Kidney (tissue), 14 donors: ENCODE data around the gene ADIPOR2. TPM values are rescaled to one million over a fixed set of nuclear protein-coding genes. Genes with fewer than 3 reads are reported as not detected.

Experiments
- DNase-seq, 5 donors: peaks; one replicate each; pipeline ENCODE4 v3.0.0-alpha.2; 2013 to 2020
- FAIRE-seq: peaks from 2 replicates; lab custom pipeline; 2012; peaks lifted over from hg19 to GRCh38; lab: Jason Lieb, UNC
- H3K27ac ChIP-seq, 2 donors: one replicate each; pipeline ENCODE4 v1.7.0; 2013; ENCODE audit warnings: low read depth in 2 of 2, low read length in 2 of 2, inconsistent platforms in 1 of 2
- H3K27me3 ChIP-seq: one replicate; pipeline ENCODE4 v1.7.1; 2013; ENCODE audit warnings: low read length, inconsistent platforms; ENCODE audit not compliant: control insufficient read depth, insufficient read depth
- H3K36me3 ChIP-seq, 3 donors: one replicate each; pipeline versions ENCODE4 v1.7.0 to v1.7.1; 2013; ENCODE audit warnings: low read length in 3 of 3, control low read depth in 1 of 3, inconsistent platforms in 1 of 3; ENCODE audit not compliant: insufficient read depth in 3 of 3, control insufficient read depth in 2 of 3
- H3K4me1 ChIP-seq, 3 donors: one replicate each; pipeline versions ENCODE4 v1.7.0 to v1.7.1; 2013; ENCODE audit warnings: low read length in 3 of 3, inconsistent platforms in 1 of 3, low read depth in 1 of 3; ENCODE audit not compliant: control insufficient read depth in 2 of 3, insufficient read depth in 2 of 3
- H3K4me3 ChIP-seq, 3 donors: one replicate each; pipeline versions ENCODE4 v1.7.0 to v1.8.1; 2013; ENCODE audit warnings: low read length in 3 of 3, control low read depth in 1 of 3, inconsistent platforms in 1 of 3
- H3K9ac ChIP-seq, 3 donors: one replicate each; pipeline versions ENCODE4 v1.7.0 to v1.7.1; 2013; ENCODE audit warnings: low read length in 3 of 3, control low read depth in 1 of 3, inconsistent platforms in 1 of 3
- H3K9me3 ChIP-seq, 3 donors: one replicate each; pipeline versions ENCODE4 v1.7.0 to v1.7.1; 2013; ENCODE audit warnings: low read length in 3 of 3, control low read depth in 1 of 3, inconsistent platforms in 1 of 3; ENCODE audit not compliant: control insufficient read depth in 2 of 3, insufficient read depth in 1 of 3
- CTCF ChIP-seq: IDR thresholded peaks from 3 replicates; pipeline ENCODE4 v1.5.1; 2012; ENCODE audit warnings: mild to moderate bottlenecking, moderate library complexity, borderline replicate concordance; ENCODE audit not compliant: insufficient read depth; ENCODE audit errors: extremely low read depth
- intact Hi-C: fragments of 100-400 bp; cut with DNase I; formaldehyde crosslinking; loops from one replicate; pipeline ENCODE4 v1.11.1; 2022
- polyA plus RNA-seq: library from polyadenylated mRNA; stranded (reverse); fragments of 350-450 nt; fragmentation: Illumina TruSeq; extraction: RNeasy Lipid Tissue Mini Kit (QIAGEN cat#74804); gene quantifications from one replicate; pipeline ENCODE4 v1.2.3, GENCODE V29; 2014; ENCODE audit warnings: low read depth, low replicate concordance; ENCODE audit not compliant: insufficient read depth
- total RNA-seq: library from RNA; stranded (reverse); fragmentation: NEBNext Ultra II Directional; extraction: Animal tissue kit (Norgen Biotek cat#: 25700); gene quantifications from one replicate; pipeline ENCODE4 v1.2.1, GENCODE V29; 2021
- donor health status: control.
- donor health status: control.
- donor health status: control.
- donor health status: control.
- donor health status: control.
- donor health status: DM: yes; HTN: yes; CAD: no.
- donor health status: Normal renal cell carcinoma (clear cell type).

The ADIPOR2 gene
- total and polyA plus RNA-seq, 2 donors from 2014 or later: 26.7 to 50.0 TPM

GRCh38 chr12:1744932-1745331, 54.1 kb downstream of the ADIPOR2 start:
- DNase-seq (no peak), FAIRE-seq (no peak)
- Histone ChIP-seq H3K27me3 (no peaks in the 10 kb centered on the region), H3K36me3 (no peaks in the 10 kb centered on the region), H3K9ac (no peak overlapping the region), H3K4me3 (no peak overlapping the region), H3K4me1 (no peaks in the 10 kb centered on the region), H3K27ac (no peak overlapping the region), H3K9me3 (peaks cover 0 to 4% (median 0%) of the 10 kb centered on the region in 3 donors)
- intact Hi-C loops: loop anchor here (10.0 kb wide), 1 partner anchor 50 kb away; the partner anchor contains the start of gene ADIPOR2
- TF ChIP-seq CTCF: no peak

DNA sequence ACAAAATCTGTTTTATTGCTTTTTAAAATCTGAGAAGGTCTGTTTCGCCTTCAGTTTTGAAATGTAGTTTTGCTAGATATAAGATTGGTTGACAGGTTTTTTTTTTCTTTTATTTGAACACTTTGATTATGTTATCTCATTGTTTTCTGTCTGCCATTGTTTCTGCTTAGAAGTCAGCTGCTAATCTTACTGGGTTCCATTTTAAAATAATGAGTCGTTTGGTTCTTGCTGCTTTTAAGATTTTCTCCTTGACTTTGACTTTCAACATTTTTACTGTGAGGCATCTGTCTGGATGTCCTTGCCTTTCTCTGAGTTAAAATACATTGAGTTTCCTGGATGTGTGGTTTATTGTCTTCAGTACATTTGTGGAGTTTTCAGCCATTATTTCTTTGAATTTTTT, 56.7 kb downstream of the ADIPOR2 start:
- DNase-seq (no peak), FAIRE-seq (no peak)
- intact Hi-C loops: loop anchor here (10.0 kb wide), 1 partner anchor 53 kb away; the partner anchor contains the start of gene ADIPOR2
- Histone ChIP-seq H3K27ac (no peak overlapping the region), H3K9ac (no peak overlapping the region), H3K4me1 (no peaks in the 10 kb centered on the region), H3K4me3 (no peak overlapping the region), H3K9me3 (peaks cover 0 to 4% (median 0%) of the 10 kb centered on the region in 3 donors), H3K36me3 (no peaks in the 10 kb centered on the region), H3K27me3 (no peaks in the 10 kb centered on the region)
- no peak for TF ChIP-seq CTCF

DNA sequence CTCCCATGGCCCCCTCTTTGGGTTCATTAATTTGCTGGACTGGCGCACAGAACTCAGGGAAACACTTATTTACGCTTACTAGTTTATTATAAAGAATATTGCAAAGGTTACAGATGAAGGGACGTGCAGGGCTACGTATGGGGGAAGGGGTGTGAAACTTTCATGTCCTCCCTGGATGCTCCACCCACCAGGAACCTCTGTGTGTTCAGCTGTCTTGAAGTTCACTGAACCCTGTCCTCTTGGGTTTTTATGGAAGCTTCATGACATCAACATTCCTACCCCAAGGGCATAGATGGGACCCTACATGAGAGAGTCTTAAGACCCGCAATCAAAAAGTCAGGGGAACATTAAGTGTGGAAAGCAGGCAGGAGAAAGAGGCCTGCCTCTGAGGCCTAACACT, 58.1 kb downstream of the ADIPOR2 start:
- DNase-seq (no peak), FAIRE-seq (no peak)
- Histone ChIP-seq H3K4me3 (no peak overlapping the region), H3K9ac (no peak overlapping the region), H3K27ac (no peak overlapping the region), H3K9me3 (peaks cover 0 to 4% (median 0%) of the 10 kb centered on the region in 3 donors), H3K36me3 (no peaks in the 10 kb centered on the region), H3K27me3 (no peaks in the 10 kb centered on the region), H3K4me1 (peaks cover 0 to 5% (median 2%) of the 10 kb centered on the region in 3 donors)
- TF ChIP-seq CTCF: no peak
- intact Hi-C loops: loop anchor here (10.0 kb wide), 1 partner anchor 54 kb away; the partner anchor contains the start of gene ADIPOR2

DNA sequence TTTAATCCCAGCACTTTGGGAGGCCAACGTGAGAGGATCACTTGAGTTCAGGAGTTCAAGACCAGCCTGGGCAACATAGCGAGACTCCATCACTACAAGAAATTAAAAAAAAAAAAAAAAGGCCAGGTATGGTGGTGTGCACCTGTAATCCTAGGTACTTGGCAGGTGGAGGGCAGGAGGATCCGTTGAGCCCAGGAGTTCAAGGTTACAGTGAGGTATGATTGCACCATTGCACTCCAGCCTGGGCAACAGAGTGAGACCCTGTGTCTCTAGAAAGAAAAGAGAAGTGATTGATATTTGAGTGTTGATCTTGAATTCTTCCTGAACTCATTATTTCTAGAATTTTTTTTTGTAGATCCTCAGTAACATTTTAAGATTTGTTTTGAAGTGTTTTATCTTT, 59.4 kb downstream of the ADIPOR2 start:
- intact Hi-C loops: no loop called here
- Histone ChIP-seq H3K9ac (no peak overlapping the region), H3K27ac (no peak overlapping the region), H3K36me3 (no peaks in the 10 kb centered on the region), H3K9me3 (peaks cover 0 to 4% (median 0%) of the 10 kb centered on the region in 3 donors), H3K4me1 (peaks cover 0 to 5% (median 2%) of the 10 kb centered on the region in 3 donors), H3K4me3 (no peak overlapping the region), H3K27me3 (no peaks in the 10 kb centered on the region)
- TF ChIP-seq CTCF: no peak
- no peak for FAIRE-seq
- DNase-seq: no peak
